GM13977 (cell line): ENCODE data around the gene NECTIN1.

Experiments
- DNase-seq: peaks from one replicate; pipeline ENCODE4 v3.0.0; 2012; ENCODE audit warnings: low spot score
- CTCF ChIP-seq: IDR thresholded peaks from 2 replicates; pipeline ENCODE4 v1.5.1; 2012; ENCODE audit warnings: mild to moderate bottlenecking, control low read depth; ENCODE audit not compliant: insufficient read depth; ENCODE audit errors: extremely low read depth, missing control alignments
- in situ Hi-C: fragments of 300-500 bp; cut with MboI; formaldehyde crosslinking; loops from one replicate; pipeline ENCODE4 v1.12.0; 2022; ENCODE audit warnings: low sequenced_read_pairs, low pct_unique_long_range_greater_than_20kb, mixed read lengths, inconsistent platforms; ENCODE audit not compliant: unreplicated experiment

Gene NECTIN1

DNA sequence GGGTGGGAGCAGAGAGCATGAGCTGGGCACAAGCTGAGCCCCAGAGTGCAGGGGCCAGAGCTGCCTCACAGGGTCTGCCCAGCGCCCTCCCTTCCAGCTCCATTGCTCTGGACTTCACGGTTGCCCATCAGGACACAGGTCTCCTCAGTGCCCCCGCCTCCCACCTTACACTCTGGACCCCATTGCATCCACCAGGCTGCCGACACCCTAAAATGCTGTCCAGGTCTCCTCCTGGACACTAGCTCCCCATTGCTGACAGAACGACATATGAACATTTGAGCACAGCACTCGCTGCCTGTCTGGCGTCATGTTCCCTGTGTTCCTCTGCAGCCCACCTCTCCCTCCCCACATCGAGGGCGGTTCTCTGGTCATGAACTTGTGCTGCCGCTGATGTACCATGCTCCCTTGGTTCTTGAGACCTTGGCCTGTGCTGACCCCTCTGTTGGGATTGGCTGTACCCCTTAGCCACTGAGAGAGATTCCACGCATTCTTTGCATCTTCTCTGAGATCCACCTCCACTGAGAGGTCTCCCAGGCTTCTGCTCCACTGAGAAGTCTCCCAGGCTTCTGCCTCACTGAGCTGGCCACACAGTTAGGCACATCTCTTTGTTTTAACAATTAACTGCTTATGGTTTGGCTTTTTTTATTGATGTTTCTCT, 34.2 kb upstream of the NECTIN1 start:
- no peak for TF ChIP-seq CTCF
- no peak for DNase-seq
- in situ Hi-C loops, result no loop called here

DNA sequence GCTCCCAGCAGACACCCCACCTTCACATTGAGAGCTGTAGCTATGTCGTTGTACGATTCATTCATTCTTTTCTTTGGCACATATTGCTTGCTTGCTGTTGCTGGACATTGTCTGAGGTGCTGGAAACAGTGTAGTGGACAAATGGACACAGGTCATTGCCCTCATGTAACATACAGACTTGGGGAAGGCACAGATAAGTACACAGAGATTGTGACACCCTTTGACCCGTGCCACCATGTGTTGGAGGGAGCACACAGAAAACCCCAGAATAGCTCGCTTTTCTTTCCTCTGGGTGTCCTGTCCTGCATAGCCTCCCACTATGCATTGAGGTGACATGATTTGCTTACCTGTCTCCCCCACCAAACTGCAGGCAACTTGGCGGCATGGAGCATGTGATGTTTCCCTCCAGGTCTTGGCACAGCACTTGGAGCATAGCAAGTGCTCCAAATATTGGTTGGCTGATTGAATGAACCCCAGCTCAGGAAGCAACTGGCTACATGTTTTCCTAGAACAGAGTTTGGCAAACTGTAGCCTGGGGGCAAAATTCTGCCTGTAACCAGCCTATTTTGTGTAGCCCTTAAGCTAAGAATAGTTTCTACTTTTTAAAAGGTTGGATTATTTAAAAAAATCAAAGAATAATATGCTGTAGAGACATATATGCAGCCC, 30.9 kb upstream of the NECTIN1 start:
- no peak for TF ChIP-seq CTCF
- DNase-seq, result no peak
- in situ Hi-C loops, result no loop called here

GRCh38 chr11:119759324-119759723, 30.3 kb upstream of the NECTIN1 start:
- no peak for DNase-seq

GRCh38 chr11:119758291-119758690, 29.3 kb upstream of the NECTIN1 start:
- no peak for DNase-seq
- in situ Hi-C loops, result no loop called here

More at GRCh38 chr11:119759324-119759723, 30.3 kb upstream of the NECTIN1 start:
- no peak for TF ChIP-seq CTCF
- in situ Hi-C loops, result no loop called here

GRCh38 chr11:119757378-119757777, 28.4 kb upstream of the NECTIN1 start:
- DNase-seq, result no peak
- no peak for TF ChIP-seq CTCF
- in situ Hi-C loops, result no loop called here

More at GRCh38 chr11:119758291-119758690, 29.3 kb upstream of the NECTIN1 start:
- no peak for TF ChIP-seq CTCF

GRCh38 chr11:119756169-119756865, 27.3 kb upstream of the NECTIN1 start:
- DNase-seq, result no peak
- no peak for TF ChIP-seq CTCF
- in situ Hi-C loops, result no loop called here
